ENCODE results near the gene DBN1. TPM values are rescaled to one million over a fixed set of nuclear protein-coding genes. Genes with fewer than 3 reads are reported as not detected.

DBN1 gene
- total and polyA plus RNA-seq, 9 of the 15 experiments (the other 6 are each of a cell fraction or from before 2014, with no cell fraction given), result 0.25 to 87.2 (median 27.9) TPM

DNA sequence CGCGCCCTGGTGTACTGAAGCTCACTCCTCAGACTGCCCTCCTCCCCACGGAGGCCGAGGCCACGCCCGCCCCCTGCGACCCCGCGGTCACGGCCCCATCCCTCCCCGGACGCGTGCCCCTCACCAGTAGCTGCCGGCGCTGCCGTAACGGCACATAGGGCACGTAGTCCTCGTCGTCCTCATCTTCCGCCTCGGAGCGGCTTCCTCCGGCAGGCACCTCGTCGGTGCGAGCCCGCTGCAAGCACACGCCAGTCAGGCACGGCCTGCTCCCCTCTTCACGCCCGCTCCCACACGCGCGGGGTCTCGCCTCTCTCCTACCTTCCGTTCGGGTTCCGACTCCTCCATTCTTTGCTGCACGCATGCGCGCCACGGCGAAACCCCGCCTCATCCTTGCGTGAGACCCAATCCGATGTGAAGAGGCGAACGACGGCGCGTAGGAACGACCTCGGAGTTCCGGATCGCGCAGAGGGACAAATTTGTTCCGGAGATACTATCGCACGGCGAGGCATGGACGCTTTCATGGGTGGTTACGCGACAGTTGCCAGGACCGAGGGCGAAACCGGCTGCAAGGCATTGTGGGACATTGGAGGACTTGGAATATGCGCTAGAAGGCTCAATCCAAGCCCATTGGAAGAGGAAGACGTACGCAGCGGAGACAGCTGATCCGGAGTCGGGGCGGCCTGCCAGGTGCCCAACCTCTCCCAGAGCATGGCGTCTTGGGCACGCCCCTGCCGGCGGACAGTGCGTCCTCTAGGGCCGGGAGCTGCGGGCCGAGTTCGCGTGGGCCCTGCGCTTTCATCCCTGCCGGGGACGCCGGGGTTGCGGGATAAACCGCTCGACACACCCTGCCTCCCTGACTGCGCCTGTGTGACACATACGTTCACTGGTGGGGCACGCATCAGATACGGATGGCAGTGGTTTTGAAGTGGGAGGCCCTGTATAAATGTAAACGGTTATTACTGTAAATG is 43.5 kb upstream of the DBN1 start, which contains the start of gene DDX41 (continued):
- TF ChIP-seq, protein P1, sequence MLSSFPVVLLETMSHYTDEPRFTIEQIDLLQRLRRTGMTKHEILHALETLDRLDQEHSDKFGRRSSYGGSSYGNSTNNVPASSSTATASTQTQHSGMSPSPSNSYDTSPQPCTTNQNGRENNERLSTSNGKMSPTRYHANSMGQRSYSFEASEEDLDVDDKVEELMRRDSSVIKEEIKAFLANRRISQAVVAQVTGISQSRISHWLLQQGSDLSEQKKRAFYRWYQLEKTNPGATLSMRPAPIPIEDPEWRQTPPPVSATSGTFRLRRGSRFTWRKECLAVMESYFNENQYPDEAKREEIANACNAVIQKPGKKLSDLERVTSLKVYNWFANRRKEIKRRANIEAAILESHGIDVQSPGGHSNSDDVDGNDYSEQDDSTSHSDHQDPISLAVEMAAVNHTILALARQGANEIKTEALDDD (IDR thresholded peaks at IDR 0.05), result no peak
- TF ChIP-seq JUND (IDR thresholded peaks at IDR 0.05; ENCODE audit: borderline replicate concordance, low read depth, low read length) (peak; percentile 65; the same call in 1 of the 2 replicates), JUND (tag; IDR thresholded peaks at IDR 0.05; ENCODE audit: borderline replicate concordance, low read depth, low read length) (peak; percentile 45; the same call in 1 of the 3 replicates), HMGXB4 (CRISPR knock-in tag; IDR thresholded peaks at IDR 0.05) (no peak; the same call in 1 of the 2 replicates), NR2C2 (CRISPR knock-in tag; IDR thresholded peaks at IDR 0.05) (peak; percentile 64), NR2C2 (tag; IDR thresholded peaks at IDR 0.05) (peak; percentile 93), GMEB1 (CRISPR knock-in tag; IDR thresholded peaks at IDR 0.05) (peak; percentile 86), BCOR (IDR thresholded peaks at IDR 0.05) (peak; percentile 58; the same call in 1 of the 2 replicates), RBM22 (IDR thresholded peaks at IDR 0.05; ENCODE audit: low read depth, low read length, poor library complexity, severe bottlenecking) (peak; percentile 64), TEAD1 (CRISPR knock-in tag; IDR thresholded peaks at IDR 0.05) (0 out of 4 replicates have a peak, but pooled peaks of 1 of the 2 experiments have one; percentile 18), CREM (IDR thresholded peaks at IDR 0.05; ENCODE audit: low read depth) (peak; percentile 94), MAZ (CRISPR knock-in tag; conservative IDR thresholded peaks at IDR 0.05 in 1 of 2, IDR thresholded peaks at IDR 0.05 in 1 of 2) (peak; percentile 53 to 65), SAFB (IDR thresholded peaks at IDR 0.05; ENCODE audit: borderline replicate concordance, low read depth, low read length) (peak; percentile 26; the same call in 1 of the 2 replicates)
- TF ChIP-seq, protein P2, sequence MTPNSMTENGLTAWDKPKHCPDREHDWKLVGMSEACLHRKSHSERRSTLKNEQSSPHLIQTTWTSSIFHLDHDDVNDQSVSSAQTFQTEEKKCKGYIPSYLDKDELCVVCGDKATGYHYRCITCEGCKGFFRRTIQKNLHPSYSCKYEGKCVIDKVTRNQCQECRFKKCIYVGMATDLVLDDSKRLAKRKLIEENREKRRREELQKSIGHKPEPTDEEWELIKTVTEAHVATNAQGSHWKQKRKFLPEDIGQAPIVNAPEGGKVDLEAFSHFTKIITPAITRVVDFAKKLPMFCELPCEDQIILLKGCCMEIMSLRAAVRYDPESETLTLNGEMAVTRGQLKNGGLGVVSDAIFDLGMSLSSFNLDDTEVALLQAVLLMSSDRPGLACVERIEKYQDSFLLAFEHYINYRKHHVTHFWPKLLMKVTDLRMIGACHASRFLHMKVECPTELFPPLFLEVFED (CRISPR knock-in tag; conservative IDR thresholded peaks at IDR 0.05), result no peak
- TF ChIP-seq, protein P3, sequence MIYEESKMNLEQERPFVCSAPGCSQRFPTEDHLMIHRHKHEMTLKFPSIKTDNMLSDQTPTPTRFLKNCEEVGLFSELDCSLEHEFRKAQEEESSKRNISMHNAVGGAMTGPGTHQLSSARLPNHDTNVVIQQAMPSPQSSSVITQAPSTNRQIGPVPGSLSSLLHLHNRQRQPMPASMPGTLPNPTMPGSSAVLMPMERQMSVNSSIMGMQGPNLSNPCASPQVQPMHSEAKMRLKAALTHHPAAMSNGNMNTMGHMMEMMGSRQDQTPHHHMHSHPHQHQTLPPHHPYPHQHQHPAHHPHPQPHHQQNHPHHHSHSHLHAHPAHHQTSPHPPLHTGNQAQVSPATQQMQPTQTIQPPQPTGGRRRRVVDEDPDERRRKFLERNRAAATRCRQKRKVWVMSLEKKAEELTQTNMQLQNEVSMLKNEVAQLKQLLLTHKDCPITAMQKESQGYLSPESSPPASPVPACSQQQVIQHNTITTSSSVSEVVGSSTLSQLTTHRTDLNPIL (CRISPR knock-in tag; IDR thresholded peaks at IDR 0.05), result no peak

Data from K562 (cell line).